ENCODE results near the gene RELA. TPM values are rescaled to one million over a fixed set of nuclear protein-coding genes. Genes with fewer than 3 reads are reported as not detected.

RELA gene
- total RNA-seq, 1 donor from 2014 or later, result 79.7 TPM

DNA sequence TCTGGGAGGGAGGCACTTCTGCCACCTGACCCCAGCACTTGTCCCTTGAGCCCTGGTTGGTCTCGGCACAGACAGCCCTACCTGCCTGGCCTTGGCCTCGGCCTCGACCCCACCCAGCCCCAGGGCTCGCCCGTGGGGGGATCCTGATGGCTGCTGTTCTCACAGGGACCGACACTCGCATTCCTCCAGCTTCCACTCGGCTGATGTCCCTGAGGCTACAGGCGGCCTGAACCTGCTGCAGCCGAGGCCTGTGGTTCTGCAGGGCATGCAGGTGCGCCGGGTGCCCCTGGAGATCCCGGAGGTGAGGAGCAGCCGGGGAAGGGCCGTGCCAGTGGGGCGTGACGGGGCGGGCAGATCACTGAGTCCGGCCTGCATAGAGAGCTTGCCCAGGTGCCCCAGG lies 42.0 kb downstream of the RELA start:
- Mint-ChIP-seq H3K27ac (ENCODE audit: unreplicated experiment) (no peak overlapping the region), H3K9me3 (ENCODE audit: unreplicated experiment) (no peaks in the 10 kb centered on the region), H3K4me3 (ENCODE audit: unreplicated experiment) (no peak overlapping the region), H3K4me1 (ENCODE audit: unreplicated experiment) (peaks cover 8% of the 10 kb centered on the region), H3K36me3 (ENCODE audit: unreplicated experiment) (peaks cover 24% of the 10 kb centered on the region), H3K27me3 (ENCODE audit: unreplicated experiment) (no peaks in the 10 kb centered on the region)
- TF ChIP-seq CTCF (IDR thresholded peaks at IDR 0.05), result no peak
- no peak for DNase-seq (ENCODE audit: extremely low spot score, unreplicated experiment)

DNA sequence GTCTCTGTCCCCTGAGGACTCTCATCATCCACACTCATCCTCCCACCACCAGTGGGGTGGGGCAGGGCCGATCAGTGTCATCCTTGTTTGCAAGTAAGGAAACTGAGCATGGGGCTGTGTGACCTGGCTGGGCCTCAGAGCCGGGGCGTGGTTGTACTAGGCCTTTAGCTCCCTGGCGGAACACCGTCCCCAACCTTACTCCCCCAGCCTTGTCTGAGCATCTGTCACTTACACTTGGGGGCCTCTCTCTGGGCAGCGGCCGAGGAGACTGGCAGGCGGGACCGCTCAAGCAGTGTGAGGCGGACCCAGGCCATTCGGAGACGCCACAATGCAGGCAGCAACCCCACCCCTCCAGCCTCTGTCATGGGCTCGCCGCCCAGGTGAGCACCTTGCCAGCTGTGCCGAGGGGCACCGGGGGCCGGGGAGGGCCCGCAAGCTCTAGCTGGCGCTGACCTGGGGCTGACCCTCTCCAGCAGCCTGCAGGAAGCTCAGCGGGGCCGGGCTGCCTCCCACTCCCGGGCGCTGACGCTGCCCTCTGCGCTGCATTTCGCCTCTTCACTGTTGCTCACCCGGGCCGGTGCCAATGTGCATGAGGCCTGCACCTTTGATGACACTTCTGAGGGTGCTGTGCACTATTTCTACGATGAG lies 43.3 kb downstream of the RELA start:
- TF ChIP-seq CTCF (IDR thresholded peaks at IDR 0.05), result no peak
- peaks cover 8% of the 10 kb centered on the region for H3K4me1 Mint-ChIP-seq (ENCODE audit: unreplicated experiment)
- DNase-seq (ENCODE audit: extremely low spot score, unreplicated experiment), result no peak
- peaks cover 23% of the 10 kb centered on the region for H3K36me3 Mint-ChIP-seq (ENCODE audit: unreplicated experiment)
- H3K27ac Mint-ChIP-seq (ENCODE audit: unreplicated experiment), result no peak overlapping the region
- no peaks in the 10 kb centered on the region for H3K27me3 Mint-ChIP-seq (ENCODE audit: unreplicated experiment)
- H3K9me3 Mint-ChIP-seq (ENCODE audit: unreplicated experiment), result no peaks in the 10 kb centered on the region
- H3K4me3 Mint-ChIP-seq (ENCODE audit: unreplicated experiment), result no peak overlapping the region

- TF ChIP-seq CTCF (IDR thresholded peaks at IDR 0.05), result no peak
- no peaks in the 10 kb centered on the region for H3K9me3 Mint-ChIP-seq (ENCODE audit: unreplicated experiment)
- H3K36me3 Mint-ChIP-seq (ENCODE audit: unreplicated experiment), result peaks cover 20% of the 10 kb centered on the region
- H3K4me3 Mint-ChIP-seq (ENCODE audit: unreplicated experiment), result no peak overlapping the region
- H3K27me3 Mint-ChIP-seq (ENCODE audit: unreplicated experiment), result no peaks in the 10 kb centered on the region
- peaks cover 8% of the 10 kb centered on the region for H3K4me1 Mint-ChIP-seq (ENCODE audit: unreplicated experiment)
- no peak overlapping the region for H3K27ac Mint-ChIP-seq (ENCODE audit: unreplicated experiment)
- no peak for DNase-seq (ENCODE audit: extremely low spot score, unreplicated experiment)
Observed at GRCh38 chr11:65618763-65619162, 44.0 kb downstream of the RELA start.

- Mint-ChIP-seq H3K4me1 (ENCODE audit: unreplicated experiment) (peaks cover 10% of the 10 kb centered on the region), H3K9me3 (ENCODE audit: unreplicated experiment) (no peaks in the 10 kb centered on the region), H3K36me3 (ENCODE audit: unreplicated experiment) (peaks cover 20% of the 10 kb centered on the region), H3K27me3 (ENCODE audit: unreplicated experiment) (no peaks in the 10 kb centered on the region), H3K4me3 (ENCODE audit: unreplicated experiment) (no peak overlapping the region), H3K27ac (ENCODE audit: unreplicated experiment) (no peak overlapping the region)
- TF ChIP-seq CTCF (IDR thresholded peaks at IDR 0.05), result no peak
- DNase-seq (ENCODE audit: extremely low spot score, unreplicated experiment), result no peak
Observed at GRCh38 chr11:65617990-65618751, 44.5 kb downstream of the RELA start.

DNA sequence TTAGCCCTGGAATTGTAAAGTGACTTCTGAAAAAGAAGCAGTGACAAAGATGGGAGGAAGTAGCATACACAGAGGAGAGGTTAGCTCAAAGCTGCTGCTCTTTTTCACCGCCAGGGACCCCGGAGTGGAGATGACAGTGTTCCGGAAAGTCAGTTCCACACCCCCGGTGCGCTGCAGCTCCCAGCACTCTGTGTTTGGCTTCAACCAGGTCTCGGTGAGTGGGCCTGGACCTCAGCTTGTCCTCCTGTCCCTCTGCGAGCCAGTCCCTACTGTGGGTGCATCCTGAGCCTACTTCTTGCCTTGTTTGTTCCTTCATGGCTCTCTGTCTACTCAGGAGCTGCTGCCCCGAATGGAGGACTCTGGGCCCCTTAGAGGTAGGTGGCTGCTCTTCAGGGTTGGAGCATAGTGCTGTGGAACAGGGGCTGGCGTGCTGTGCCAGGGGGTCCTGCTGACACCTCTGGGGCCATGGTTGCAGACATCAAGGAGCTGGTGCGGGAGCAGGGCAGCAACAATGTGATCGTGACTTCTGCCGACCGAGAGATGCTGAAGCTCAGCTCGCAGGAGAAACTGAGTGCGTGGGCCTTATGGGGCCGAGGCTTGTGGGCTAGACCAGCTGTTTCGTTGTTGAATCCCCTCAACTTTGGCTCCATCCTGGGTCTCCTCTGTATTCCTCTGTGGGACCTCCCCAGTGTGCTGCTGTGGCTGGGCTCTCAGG lies 45.4 kb downstream of the RELA start:
- peaks cover 18% of the 10 kb centered on the region for H3K36me3 Mint-ChIP-seq (ENCODE audit: unreplicated experiment)
- no peaks in the 10 kb centered on the region for H3K9me3 Mint-ChIP-seq (ENCODE audit: unreplicated experiment)
- H3K4me1 Mint-ChIP-seq (ENCODE audit: unreplicated experiment), result peaks cover 15% of the 10 kb centered on the region
- no peak for TF ChIP-seq CTCF (IDR thresholded peaks at IDR 0.05)
- H3K27me3 Mint-ChIP-seq (ENCODE audit: unreplicated experiment), result no peaks in the 10 kb centered on the region
- DNase-seq (ENCODE audit: extremely low spot score, unreplicated experiment), result no peak
- H3K27ac Mint-ChIP-seq (ENCODE audit: unreplicated experiment), result peak overlapping the region; percentile 75
- H3K4me3 Mint-ChIP-seq (ENCODE audit: unreplicated experiment), result peak overlapping the region; percentile 84

Data from osteocyte (in vitro differentiated cells).